ENCODE measurements around the gene CD99.
"Not testable (repeated sequence)": the region's sequence is repeated elsewhere in the genome, so short reads cannot be mapped to it uniquely, and the experiment has no call there.

Gene CD99

DNA sequence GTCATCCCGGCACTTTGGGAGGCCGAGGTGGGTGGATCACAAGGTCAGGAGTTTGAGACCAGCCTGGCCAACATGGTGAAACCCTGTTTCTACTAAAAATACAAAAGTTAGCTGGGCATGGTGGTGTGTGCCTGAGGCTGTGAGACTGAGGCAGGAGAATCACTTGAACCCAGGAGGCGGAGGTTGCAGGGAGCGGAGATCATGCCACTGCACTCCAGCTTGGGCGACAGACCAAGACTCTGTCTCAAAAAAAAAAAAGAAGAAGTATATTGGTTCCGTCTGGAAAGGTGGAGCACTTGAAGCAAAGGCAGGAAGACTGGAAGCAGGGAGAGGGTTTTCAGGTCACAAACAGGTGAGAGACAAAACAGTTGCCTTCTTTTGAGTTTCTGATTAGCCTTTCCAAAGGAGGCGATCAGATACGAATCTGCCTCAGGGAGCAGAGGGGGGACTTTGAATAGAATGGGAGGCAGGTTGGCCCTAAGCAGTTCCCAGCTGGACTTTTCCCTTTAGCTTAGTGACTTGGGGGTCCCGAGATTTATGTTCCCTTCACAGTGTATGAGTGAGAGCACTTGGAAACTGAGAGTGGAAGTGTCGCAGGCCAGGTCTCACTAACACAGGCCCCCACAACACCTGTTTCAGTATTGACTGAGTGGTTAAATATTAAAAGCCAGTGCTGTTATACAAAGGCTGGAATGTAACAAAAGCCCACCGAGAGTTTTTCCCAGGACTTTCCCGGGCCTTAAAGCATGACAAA is 89.6 kb downstream of the CD99 start:
- not testable (repeated sequence) for DNase-seq

DNA sequence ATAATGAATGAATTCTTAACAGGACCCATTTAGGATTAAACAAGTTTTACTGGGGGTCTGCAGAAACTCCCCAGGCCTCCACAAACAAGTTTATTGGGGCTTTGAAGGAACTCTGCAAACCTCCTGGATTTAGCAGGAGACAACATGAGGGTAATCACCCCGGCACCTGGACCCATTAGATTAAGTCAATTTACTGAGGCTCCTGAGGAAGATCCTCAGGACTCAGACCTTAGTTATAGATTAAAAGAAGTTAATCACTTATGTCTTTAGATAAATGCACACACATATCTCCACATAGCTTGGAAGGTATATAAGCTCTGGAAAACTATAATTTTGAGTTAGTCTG is 90.1 kb downstream of the CD99 start:
- no peak for DNase-seq

DNA sequence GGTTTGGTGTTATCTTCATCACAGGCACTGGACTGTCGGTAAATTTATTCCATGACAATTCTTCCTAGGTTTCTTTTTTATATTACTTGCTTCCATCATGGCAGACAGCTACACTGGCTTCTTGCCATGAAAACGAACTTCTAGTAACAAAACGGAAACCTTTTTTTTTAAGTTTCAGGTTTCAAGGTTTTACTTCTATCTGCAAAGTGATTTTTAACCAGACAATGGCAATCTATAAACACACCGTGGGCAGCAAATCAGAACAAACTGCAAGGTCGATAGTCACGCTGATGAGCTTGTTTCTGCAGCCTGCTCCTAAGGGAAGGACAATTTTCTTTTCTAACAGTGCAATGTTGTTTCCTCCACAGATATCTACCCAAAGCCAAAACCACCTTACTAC is 90.6 kb downstream of the CD99 start:
- DNase-seq, result no peak

DNA sequence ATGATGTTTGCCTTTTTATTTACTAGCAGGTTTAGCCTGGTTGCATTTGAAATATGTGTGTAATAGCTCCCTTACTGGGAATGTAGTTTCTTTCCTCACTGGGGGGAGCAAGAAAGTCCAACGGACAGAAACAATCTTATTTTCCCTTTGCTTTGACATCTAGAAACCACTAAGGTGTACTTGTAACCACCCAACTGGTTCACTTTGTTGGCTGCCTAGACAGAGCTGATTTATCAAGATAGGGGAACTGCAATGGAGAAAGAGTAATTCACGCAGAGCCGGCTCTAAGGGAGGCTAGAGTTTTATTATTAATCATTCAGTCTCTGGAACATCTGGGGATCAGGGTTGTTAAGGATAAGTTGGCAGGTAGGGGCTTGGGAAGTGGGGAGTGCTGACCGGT is 91.1 kb downstream of the CD99 start:
- DNase-seq, result no peak

DNA sequence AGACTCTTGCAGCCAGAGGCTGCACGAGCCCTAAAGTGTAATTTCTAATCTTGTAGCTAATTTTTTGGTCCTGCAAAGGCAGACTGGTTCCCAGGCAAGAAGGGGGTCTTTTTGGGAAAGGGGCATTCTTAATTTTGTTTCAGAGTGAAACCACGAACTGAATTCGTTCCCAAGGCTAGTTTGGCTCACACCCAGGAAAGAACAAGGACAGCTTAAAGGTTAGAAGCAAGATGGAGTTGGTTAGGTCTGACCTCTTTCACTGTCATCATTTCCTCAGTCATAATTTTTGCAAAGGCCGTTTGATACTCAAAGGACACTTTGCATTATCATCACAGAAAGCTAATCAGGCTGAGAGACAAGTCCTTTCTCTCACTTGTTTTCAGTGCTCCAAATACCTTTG is 91.7 kb downstream of the CD99 start:
- no peak for DNase-seq

DNA sequence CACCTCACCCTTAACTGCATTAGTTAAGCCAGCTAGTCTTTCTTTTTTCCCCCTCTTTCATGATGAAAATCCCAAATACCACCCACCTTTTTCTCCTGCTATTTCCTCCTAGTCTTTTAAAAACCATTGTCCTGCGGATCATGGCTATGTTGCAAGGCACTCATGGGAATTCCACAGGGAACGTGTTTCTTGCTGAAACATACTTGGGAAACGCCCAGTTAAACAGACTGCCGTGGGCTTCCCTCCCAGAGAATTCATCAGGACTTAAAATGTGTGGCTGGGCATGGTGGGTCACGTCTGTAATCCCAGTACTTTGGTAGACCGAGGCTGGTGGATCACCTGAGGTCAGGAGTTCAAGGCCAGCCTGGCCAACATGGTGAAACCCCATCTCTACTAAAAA is 92.9 kb downstream of the CD99 start:
- DNase-seq, result no peak

DNA sequence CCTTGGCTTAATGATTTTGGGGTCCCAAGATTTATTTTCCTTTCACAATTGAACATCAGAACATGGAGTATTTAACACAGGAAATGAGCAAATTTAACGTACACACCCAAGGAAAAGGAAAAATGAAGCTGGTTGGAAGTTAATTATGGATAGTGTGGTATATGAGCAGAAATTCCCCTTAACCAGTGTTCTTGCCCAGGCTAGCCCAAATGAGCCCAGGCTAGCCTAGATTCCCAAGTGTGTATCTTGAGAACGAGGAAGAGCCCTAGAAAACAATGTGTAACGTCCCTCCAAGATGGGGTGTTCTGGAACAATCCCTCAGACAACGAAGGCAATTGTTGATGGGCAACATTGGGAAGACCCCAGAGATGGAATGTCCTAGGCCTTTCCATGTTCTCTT is 94.4 kb downstream of the CD99 start:
- no peak for DNase-seq

DNA sequence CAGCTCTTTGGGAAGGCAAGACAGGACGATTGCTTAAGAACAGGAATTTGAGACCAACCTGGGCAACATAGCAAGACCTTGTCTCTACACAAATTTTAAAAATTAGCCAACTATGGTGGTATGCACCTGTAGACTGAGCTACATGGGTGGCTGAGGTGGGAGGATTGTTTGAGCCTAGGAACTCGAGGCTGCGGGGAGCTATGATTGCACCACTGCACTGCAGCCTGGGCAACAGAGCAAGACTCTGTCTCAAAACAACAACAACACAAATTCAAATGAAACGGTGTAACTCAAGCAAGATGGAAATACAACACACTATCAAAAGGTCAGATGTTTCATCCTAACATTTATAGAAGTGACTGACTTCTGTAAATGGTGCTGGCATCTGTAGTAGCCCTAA is 97.9 kb downstream of the CD99 start:
- DNase-seq, result no peak

DNA sequence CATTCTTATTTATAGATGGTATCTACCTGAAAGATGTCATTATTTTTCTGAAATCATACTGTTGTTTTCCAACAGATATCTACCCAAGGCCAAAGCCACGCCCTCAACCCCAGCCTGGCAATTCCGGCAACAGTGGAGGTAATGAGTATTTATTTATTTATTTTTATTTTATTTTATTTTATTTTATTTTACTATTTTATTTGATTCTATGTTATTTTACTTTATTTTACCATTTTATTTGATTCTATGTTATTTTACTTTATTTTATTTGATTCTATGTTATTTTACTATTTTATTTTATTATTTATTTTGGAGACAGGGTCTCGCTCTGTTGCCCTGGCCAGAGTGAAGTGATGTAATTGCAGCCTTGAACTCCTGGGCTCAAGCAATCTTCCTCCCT is 98.5 kb downstream of the CD99 start:
- no peak for DNase-seq
